ENCODE results near the gene SARNP.
"Not testable (repeated sequence)": the region's sequence is repeated elsewhere in the genome, so short reads cannot be mapped to it uniquely, and the experiment has no call there.

The SARNP gene

DNA sequence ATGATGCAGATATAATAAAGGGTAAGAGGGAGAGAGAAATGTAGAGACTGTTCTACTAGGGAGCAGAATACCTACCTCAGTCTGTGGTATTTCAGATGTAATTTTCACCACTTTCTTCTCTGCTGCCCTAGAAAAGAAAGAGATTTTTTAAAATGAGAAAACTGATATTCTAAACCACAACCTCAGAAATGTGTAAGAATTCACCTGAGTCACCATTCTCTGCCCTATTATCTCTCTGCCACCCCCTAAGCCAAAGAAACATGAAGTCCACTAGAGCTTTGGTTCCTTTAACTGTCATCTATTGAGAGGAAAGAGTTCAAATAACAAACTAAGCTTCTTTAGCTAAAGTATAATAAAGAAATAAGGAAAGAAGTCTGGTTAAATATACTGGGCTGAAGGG lies 21.6 kb downstream of the SARNP start:
- no peak for DNase-seq (ENCODE audit: low spot score)

DNA sequence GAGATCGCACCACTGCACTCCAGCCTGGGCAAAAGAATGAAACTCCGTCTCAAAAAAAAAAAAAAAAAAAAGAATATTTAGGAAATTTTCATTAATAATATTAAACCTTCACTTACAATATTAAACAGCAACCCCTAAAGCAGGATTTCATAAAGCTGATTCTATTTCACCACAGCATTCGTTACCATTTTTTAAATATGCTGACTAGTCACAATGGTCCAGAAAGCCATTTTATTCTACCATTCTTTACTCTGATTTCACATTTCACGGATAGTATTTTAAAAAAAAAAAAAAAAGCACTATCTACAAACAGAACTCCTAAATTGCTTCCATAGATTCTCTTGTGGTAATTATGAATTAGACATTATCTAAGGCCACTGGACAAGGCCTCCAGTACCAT lies 27.6 kb downstream of the SARNP start:
- no peak for DNase-seq (ENCODE audit: low spot score)

DNA sequence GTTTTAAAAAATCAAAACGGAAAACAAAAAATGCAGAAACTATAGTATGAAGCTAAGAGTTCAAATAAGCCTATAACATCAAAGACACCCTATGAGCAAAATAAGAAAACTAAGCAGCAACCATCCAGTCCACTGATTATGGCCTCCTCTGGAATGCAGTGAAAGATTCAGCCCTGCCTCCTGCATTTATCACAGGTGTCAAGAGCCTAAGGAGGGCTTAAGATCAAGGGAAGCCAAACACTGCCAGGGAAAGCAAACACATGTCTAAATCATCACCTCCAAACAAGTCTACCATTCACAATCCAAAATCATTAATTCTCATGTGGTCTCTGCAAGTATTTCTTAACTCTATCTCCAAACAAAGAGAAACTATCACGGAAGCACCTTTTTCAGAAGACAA lies 28.4 kb downstream of the SARNP start:
- no peak for DNase-seq (ENCODE audit: low spot score)

DNA sequence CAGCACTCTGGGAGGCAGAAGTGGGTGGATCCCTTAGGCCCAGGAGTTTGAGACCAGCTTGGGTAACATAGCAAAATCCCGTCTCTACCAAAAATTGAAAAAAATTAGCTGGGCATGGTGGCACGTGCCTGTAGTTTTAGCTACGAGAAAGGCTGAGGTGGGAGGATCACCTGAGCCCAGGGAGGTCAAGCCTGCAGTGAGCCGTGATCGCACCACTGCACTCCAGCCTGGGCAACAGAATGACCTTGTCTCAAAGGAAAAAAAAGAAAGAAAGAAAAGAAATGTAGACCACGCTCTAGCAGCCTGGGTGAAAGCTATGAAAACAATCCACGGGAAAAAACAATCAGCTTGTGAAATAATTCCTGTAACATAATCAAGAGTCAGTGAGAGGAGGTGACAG lies 29.0 kb downstream of the SARNP start:
- DNase-seq (ENCODE audit: low spot score), result no peak

DNA sequence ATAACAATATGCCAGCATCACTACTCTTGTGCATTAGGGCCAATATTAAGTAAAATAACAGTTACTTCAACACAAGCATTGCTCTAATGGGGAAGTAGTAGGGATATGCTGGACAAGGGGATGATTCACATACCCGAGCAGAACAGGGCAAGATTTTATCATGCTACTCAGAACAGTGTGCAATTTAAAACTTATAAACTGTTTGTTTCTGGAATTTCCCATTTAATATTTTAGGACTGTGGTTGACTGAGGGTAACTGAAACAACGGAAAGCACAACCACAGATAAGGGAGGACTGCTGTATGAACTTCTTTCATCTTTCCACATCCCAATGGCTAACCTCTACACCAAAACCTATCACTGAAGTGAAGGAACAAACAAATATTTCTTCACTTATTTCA lies 36.8 kb downstream of the SARNP start:
- no peak for DNase-seq (ENCODE audit: low spot score)

DNA sequence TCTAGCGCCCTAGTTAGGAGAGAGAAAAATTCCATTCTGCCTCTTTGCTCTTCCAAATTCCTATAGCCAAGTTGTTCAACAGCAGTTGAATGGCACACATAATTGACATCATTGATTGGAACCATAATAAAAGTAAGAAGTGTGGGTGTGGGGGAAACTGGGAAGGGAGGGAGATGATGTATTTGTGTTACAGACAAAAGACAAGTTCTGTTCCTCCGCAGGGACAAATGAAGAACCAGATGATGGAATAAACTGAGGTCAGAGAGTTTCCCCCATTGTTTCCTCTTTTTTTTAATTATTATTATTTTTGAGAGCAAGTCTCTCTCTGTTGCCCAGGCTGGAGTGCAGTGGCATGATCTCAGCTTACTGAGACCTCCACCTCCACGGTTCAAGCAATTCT lies 39.7 kb downstream of the SARNP start:
- DNase-seq (ENCODE audit: low spot score), result no peak

DNA sequence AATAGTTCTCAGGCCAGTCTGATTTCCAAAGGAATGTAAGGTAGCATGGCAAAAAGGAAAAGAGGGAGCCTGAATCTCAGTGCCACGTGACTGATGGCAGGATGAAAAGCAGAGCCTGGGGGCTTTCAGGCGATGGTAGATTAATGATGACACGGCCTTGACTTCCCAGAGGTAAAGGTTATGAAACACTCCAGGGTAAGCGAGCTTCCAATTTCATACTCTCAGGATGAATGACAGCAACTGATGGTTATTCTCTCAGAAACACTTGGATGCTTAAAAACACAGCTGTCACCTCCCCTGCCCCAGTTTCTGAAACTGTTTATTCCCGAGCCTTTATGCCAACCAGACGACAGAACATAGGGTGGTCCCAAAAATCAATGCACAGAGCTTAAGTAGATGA lies 45.8 kb downstream of the SARNP start:
- no peak for DNase-seq (ENCODE audit: low spot score)

DNA sequence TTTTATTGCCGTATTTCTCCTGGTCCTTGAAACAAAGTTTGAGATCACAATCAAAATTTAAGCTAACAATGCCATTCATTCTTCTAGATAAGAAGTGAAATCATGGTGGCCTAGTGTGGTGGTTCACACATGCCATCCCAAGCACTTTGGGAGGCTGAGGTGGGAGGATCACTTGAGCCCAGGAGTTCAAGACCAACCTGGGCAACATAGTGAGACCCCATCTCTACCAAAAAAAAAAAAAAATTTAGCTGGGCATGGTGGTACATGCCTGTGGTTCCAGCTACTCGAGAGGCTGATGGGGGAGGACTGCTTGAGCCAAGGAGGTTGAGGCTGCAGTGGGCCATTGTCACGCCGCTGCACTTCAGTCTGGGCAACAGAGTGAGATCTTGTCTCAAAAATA lies 50.4 kb downstream of the SARNP start:
- DNase-seq (ENCODE audit: low spot score), result no peak

DNA sequence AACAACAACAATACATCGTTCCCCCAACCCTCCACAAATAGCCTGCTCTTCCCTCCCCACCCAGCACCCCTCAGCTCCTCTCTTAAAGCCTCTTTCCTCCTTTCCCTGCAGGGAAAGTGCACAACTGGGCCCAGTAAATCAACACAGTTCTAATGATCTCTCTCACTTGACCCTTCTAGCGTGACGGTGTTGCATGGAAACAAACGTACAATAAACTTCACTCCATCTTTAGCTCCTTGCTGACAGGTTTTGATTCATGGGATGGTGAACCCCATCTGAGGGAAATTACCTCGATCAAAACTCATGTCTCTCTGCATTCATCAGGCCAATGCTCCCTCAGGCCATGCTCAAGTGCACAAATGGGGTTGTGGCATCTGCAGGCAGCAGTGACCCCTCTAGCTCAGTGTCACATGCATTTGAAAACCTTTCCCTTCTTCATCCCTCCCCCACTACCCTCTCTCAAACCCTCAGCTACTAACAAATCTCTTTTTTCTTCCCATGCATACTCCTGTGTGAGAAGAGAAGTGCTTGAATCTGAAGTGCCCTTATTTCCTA lies 51.7 kb downstream of the SARNP start:
- no peak for DNase-seq (ENCODE audit: low spot score)

DNA sequence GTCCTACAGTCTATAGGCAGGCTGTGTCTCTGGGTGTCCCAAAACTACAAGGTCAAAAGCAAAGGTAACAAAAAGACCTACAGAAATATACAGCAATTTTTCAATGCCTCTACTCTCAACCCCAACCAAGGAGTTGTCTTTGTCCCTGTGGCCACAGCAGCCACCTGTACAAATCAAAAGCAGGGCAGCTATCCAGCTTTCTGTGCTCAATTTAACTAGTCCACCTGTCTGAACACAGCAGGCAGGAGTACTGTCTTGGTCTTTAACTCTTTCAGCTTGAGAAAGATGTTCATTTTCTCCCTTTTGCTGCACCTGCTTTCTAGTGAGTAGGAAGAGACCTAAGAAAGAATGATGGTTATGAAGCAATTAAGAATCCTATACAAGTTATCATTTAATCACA lies 54.9 kb downstream of the SARNP start:
- no peak for DNase-seq (ENCODE audit: low spot score)

DNA sequence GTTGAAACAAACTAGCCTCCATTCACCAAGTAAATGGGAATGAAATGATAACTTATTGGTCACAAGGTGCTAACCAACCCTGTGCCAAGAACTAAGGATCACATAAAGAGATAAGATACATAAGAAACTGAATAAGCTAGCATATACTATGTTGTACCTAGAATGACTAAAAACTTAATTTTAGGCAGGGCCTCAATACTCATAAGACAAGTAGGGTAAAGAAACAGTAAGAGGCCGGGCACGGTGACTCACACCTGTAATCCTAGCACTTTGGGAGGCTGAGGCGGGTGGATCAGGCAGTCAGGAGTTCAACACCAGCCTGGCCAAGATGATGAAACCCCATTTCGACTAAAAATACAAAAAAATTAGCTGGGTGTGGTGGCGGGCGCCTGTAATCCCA lies 56.9 kb downstream of the SARNP start:
- no peak for DNase-seq (ENCODE audit: low spot score)

DNA sequence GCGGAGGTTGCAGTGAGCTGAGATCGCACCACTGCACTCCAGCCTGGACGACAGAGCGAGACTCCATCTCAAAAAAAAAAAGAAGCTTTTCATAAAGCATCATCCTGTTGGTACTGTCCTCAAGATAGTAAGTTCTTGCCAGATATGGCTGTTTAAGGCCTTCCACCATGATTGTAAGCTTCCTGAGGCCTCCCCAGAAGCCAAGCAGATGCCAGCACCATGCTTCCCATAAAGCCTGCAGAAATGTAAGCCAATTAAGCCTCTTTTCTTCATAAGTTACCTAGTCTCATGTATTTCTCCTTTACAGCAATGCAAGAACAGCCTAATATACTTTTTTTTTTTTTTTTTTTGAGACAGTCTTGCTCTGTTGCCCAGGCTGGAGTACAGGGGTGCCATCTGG lies 58.9 kb downstream of the SARNP start:
- not testable (repeated sequence) for DNase-seq (ENCODE audit: low spot score)

DNA sequence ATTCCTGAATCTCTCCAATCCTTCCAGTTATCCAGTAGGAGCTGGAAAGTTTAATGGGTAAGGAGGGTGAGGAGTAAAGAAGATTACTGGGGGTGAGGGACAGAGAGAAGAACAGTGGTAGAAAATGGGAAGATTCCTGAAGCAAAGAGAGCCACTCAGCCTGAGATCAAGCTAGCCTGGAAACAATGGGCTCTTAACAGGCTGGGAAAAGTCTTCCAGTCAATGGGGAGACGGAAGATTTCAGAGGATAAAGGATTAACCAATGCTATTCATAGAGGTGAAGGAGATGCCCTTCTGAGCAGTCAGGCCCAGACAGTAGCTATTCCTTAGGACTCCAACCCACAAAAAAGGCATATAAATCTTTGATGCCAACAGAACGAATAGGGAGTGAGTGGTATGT lies 59.8 kb downstream of the SARNP start:
- DNase-seq (ENCODE audit: low spot score), result no peak

DNA sequence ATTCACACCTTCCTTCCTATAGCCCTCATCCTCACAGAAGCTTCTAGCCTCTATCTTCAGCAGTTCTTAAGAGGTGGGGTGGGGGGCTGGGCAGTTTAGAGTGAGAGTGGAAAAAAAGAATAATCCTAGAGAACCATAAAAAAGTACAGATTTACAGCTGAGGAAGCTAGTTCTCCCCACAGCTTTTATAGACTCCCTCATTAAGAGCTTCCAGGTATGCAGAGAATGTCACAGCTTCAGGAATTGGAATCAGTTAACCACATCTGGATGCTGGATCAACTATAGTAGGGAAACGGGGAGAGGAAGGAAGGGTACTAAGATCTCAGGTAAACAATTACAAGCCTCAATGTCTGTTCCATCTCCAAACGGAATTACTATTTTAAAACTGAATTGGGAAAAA lies 62.3 kb downstream of the SARNP start:
- no peak for DNase-seq (ENCODE audit: low spot score)

DNA sequence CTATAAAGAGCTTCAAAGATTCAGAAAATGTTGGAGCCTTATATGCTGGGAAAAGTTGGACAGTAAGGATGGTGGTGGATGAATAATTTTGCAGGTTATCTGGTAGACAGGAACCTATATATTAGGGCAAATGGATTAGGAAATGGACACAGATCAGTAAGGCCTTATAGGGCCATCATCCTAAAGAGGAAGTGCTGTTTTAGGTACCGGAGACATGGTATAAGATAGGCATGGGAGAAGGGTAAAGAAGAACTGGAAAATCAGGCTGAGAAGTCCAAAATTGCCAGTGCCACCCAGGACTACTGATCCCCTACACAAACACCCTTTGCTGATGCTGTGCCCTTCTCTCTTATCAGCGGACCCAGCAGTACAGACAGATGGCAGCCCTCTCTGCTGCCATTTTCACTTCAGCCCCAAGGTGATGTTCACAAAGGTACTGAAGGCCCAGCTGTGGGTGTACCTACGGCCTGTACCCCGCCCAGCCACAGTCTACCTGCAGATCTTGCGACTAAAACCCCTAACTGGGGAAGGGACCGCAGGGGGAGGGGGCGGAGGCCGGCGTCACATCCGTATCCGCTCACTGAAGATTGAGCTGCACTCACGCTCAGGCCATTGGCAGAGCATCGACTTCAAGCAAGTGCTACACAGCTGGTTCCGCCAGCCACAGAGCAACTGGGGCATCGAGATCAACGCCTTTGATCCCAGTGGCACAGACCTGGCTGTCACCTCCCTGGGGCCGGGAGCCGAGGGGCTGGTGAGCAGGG lies 69.1 kb downstream of the SARNP start:
- no peak for DNase-seq (ENCODE audit: low spot score)

DNA sequence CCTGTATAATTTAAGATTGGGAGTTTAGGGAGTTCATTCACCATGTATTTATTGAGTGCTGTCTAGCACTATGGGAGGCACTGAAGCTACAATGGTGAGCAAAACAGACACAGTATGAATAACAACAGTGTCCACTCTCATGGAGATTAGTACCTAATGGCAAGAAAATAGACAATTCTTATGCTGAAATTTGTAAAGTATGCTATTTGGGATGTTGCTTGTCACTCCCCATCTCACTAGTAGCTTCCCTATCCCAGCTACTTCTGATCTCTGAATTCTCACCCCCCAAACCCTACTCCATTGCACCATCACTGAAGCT lies 70.7 kb downstream of the SARNP start:
- no peak for DNase-seq (ENCODE audit: low spot score)

DNA sequence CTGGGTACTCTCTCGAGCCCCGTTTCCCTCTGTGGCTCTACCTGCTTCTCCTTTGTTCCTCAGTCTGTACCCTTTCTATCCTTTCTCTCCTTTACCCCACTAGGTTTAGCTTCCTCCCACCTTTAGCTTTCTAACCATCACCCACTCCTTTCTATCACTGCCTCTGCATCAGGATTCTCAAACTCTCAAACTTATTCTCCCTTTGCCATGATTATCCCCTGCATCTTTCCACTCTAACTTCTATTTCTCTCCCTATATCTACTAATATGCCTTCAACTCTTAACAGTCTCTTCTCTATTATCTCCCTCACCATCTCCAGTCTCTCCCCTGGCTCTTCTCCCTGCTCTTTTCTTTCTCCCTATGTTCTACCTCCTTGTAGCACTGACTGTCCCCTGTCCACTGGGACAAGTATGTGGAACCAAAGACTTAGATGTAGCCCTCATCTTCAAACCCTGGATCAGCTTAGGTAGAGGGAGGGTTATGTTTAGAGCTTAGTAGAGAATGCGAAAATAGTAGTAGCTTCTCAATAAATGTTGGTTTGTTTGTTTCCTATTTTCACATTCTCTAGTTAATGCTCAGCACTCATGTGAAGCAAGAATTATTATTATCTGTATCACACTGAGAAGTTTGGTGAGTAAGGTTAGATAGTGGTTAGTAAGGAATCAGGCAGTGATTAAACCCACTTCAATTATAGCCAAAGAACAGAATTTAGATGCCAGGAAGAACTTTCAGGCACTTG lies 71.2 kb downstream of the SARNP start:
- DNase-seq (ENCODE audit: low spot score), result no peak

DNA sequence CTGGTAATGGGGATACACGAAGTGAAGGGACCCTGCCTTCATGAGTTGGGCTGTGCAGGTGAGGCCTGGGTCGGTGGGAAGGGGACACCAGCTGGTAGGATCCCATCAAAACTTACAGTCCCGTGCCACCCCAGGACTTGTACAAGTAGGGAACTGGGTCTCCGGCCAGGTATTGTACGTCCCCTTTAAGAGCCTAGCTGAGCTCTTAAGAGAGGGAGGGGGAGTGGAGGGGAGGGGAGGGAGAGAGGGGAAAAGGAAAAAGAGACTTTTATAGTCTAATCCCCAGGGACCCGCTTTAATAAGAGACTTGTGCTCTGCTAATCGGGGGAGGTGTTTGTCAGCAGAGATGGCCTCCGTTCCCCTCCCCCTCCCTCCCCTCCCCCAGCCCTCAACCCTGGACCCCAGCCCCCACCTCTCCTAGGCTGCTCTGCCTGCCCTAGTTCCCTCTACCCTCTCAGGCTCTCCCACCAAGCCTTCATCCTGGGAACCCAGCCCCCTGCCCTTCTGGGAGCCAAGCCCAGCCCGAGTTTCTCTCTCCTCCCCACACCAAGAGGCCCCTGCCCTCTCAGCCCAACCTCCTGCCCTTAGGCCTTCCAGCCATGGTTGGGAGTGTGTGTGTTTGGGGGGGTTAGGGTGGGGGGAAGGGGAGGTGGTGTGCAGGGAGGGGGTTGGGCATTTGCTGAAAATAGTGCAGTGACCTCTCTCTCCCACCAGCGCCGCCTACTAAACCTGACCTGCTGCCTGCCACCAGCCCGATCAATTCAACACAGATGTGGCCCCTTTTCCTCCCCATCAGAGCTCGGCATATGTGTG lies 72.0 kb downstream of the SARNP start:
- DNase-seq (ENCODE audit: low spot score), result no peak

DNA sequence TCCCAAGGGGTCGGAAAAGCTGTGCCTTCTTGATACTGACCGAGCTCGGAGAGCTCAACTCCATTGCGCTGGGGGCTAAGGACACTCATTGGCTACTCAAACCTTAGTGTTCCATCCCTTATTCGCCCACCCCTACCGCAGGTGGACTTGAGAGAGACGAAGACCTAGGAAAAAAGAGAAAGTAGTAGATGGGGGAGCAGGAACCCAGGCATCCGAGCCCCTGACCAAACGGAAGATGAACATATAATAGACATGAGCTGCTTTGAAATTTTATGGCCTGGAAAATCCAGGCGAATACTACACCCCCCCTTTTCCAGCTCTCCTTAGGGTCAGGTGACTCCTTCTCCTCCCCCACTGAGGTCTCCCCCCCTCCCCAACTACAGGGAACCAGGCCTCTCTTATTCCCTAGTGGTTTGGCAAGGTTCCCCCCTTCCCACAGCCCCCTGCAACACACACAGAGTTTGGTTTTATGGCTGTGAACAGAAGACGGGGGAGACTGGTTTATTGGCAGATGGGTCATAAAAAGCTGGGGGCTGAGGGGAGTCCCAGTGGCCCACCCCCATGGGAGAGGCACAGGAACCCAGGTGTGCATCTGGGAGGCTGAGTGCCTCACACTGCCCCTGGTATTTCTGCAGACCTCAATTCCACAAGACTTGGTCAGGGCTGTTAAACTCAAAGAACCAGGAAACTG lies 73.0 kb downstream of the SARNP start:
- DNase-seq (ENCODE audit: low spot score), result no peak

DNA sequence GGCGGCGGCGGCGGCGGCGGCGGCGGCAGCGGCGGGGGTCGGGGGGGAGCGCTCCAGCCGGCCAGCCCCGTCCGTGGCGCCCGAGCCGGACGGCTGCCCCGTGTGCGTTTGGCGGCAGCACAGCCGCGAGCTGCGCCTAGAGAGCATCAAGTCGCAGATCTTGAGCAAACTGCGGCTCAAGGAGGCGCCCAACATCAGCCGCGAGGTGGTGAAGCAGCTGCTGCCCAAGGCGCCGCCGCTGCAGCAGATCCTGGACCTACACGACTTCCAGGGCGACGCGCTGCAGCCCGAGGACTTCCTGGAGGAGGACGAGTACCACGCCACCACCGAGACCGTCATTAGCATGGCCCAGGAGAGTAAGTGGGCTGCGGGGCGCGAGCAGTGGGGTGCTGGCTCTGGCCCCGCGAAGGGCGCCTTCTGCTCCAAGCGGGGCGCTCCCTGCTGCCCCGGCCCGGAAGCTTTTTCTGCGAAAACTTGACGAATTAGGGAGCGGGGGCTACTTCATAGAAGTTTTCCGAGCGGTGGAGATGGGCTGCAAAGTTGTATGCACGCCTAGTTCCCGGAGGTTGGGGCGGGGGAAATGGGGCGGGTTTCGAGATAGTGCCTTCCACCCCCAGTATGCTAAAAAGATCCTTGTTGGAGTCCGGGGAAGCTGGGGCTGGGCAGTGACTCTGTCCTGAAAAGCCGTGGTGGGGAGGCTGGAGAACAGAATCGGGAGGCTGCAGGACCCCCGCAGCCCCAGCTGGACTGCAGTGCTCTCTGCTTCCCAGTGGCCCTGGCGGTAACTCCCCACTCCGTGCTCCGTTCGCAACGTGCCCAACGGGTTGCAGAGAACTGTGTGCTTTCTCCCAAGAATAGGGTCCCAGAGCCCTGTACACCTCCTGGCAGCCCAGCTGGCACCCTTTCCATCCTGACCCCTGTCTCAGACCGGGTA lies 73.9 kb downstream of the SARNP start:
- DNase-seq (ENCODE audit: low spot score), result peak; percentile 40

All from CD4-positive, alpha-beta T cell treated with Interleukin-15 for 4 hours (primary cell).